K562 (cell line): ENCODE results near the gene COMMD1. TPM values are rescaled to one million over a fixed set of nuclear protein-coding genes. Genes with fewer than 3 reads are reported as not detected.
A peak's percentile ranks its signal among the peaks of the same experiment; 100 is the strongest.

Experiments
- CBFA2T3 ChIP-seq: fragments of 450-650 bp; IDR thresholded peaks from 2 replicates; pipeline ENCODE4 v1.6.1; 2017
- CEBPG ChIP-seq, 3 experiments: fragments of 200-800 bp in 1 of 3; sonication (Bioruptor generic) in 1 of 3; sonication (generic) in 1 of 3; formaldehyde crosslinking in 1 of 3; IDR thresholded peaks in 2 of 3; conservative IDR thresholded peaks in 1 of 3; 2 replicates each; pipeline versions ENCODE4 v1.6.1 to v1.8.0; 2016 to 2022; ENCODE audit warnings: missing compliant biosample characterization in 2 of 3, missing genetic modification characterization in 2 of 3, mild to moderate bottlenecking in 1 of 3, missing genetic modification reagents in 1 of 3
- CREB1 ChIP-seq, 2 experiments: sonication (generic) in 1 of 2; formaldehyde crosslinking in 1 of 2; IDR thresholded peaks; 2 replicates each; pipeline versions ENCODE4 v1.6.1 to v1.8.0; 2012 to 2022; ENCODE audit warnings: inconsistent platforms in 1 of 2, mild to moderate bottlenecking in 1 of 2, missing genetic modification reagents in 1 of 2, moderate library complexity in 1 of 2
- E2F3 ChIP-seq: fragments of 250-450 bp; sonication (Bioruptor Pico); IDR thresholded peaks from 2 replicates; pipeline ENCODE4 v1.4.0; 2020; ENCODE audit warnings: mild to moderate bottlenecking
- EP300 ChIP-seq: IDR thresholded peaks from 2 replicates; pipeline ENCODE4 v1.6.1; 2012; ENCODE audit warnings: low read length, improper control_type of control experiment
- HNRNPLL ChIP-seq: fragments of 200-400 bp; formaldehyde crosslinking; IDR thresholded peaks from 2 replicates; pipeline ENCODE4 v1.6.1; 2017; ENCODE audit warnings: low read length, low read depth, mild to moderate bottlenecking; ENCODE audit not compliant: poor library complexity, severe bottlenecking
- KDM2B ChIP-seq: fragments of 250-450 bp; sonication (Bioruptor Pico); IDR thresholded peaks from 2 replicates; pipeline ENCODE4 v1.8.0; 2021; ENCODE audit warnings: mild to moderate bottlenecking, moderate library complexity
- KHSRP ChIP-seq: fragments of 450-650 bp; IDR thresholded peaks from 2 replicates; pipeline ENCODE4 v1.6.1; 2017
- MTA2 ChIP-seq: fragments of 450-650 bp; IDR thresholded peaks from 2 replicates; pipeline ENCODE4 v1.6.1; 2016; ENCODE audit warnings: low read depth
- NONO ChIP-seq, 2 experiments: fragments of 200-400 bp in 1 of 2; fragments of 450-650 bp in 1 of 2; formaldehyde crosslinking in 1 of 2; IDR thresholded peaks; 2 replicates each; pipeline ENCODE4 v1.6.1; 2017; ENCODE audit warnings: low read depth in 2 of 2, mild to moderate bottlenecking in 2 of 2, moderate library complexity in 2 of 2, low read length in 1 of 2
- POLR2AphosphoS5 ChIP-seq: IDR thresholded peaks from 2 replicates; pipeline ENCODE4 v1.6.1; 2011; ENCODE audit warnings: mild to moderate bottlenecking, low read depth, low read length, moderate library complexity; ENCODE audit not compliant: control insufficient read depth, insufficient read depth
- RAD21 ChIP-seq, 2 experiments: fragments of 250-450 bp in 1 of 2; fragments of 450-650 bp in 1 of 2; sonication (Bioruptor Pico) in 1 of 2; formaldehyde crosslinking in 1 of 2; IDR thresholded peaks in 1 of 2; conservative IDR thresholded peaks in 1 of 2; 2 replicates each; pipeline versions ENCODE4 v1.4.0 to v1.8.0; 2020 to 2022; ENCODE audit warnings: mild to moderate bottlenecking in 2 of 2, moderate library complexity in 1 of 2
- RBM17 ChIP-seq: fragments of 200-400 bp; formaldehyde crosslinking; IDR thresholded peaks from 2 replicates; pipeline ENCODE4 v1.6.1; 2017; ENCODE audit warnings: low read depth, mild to moderate bottlenecking, low read length, borderline replicate concordance
- ZNF121 ChIP-seq: sonication (generic); formaldehyde crosslinking; conservative IDR thresholded peaks from 2 replicates; pipeline ENCODE4 v1.8.0; 2022; ENCODE audit warnings: missing genetic modification reagents
- ZNF586 ChIP-seq: fragments of 450-650 bp; formaldehyde crosslinking; conservative IDR thresholded peaks from 2 replicates; pipeline ENCODE4 v1.4.0; 2020; ENCODE audit warnings: mild to moderate bottlenecking, moderate library complexity
- polyA plus RNA-seq, 8 experiments: library from polyadenylated mRNA; depleted of rRNA in 4 of 8; stranded (reverse) in 5 of 8; unstranded in 3 of 8; fragments of >200 nt; fragmentation: Nextera tagmentation in 2 of 8; fragmentation: Illumina TruSeq in 1 of 8; extraction: Ambion mirVana in 2 of 8; extraction: Trizol in 1 of 8; gene quantifications; 2 replicates each; pipeline versions ENCODE4 v1.2.1 to v1.2.3, GENCODE V29; 2011 to 2014; ENCODE audit warnings: inconsistent platforms in 1 of 8, missing spikeins in 1 of 8
- total RNA-seq, 7 experiments: library from RNA; depleted of rRNA in 6 of 7; stranded (reverse); fragments of >200 nt in 6 of 7; fragmentation: Illumina TruSeq in 2 of 7; extraction: Trizol in 2 of 7; gene quantifications; 2 replicates each; pipeline versions ENCODE4 v1.2.1 to v1.2.3, GENCODE V29; 2011 to 2021; ENCODE audit warnings: low replicate concordance in 1 of 7
- TF ChIP-seq, protein P1 (sequence below): fragments of 200-800 bp; sonication (Bioruptor generic); IDR thresholded peaks from 2 replicates; pipeline ENCODE4 v1.6.1; 2017; ENCODE audit warnings: missing genetic modification characterization, missing compliant biosample characterization
- TF ChIP-seq, protein P2 (sequence below): fragments of 450-650 bp; formaldehyde crosslinking; IDR thresholded peaks from 2 replicates; pipeline ENCODE4 v1.4.0; 2022; ENCODE audit warnings: mild to moderate bottlenecking, moderate library complexity
- TF ChIP-seq, protein P3 (sequence below): fragments of 150-350 bp; IDR thresholded peaks from 2 replicates; pipeline ENCODE4 v1.6.1; 2014; ENCODE audit warnings: low read depth, mild to moderate bottlenecking, low read length, borderline replicate concordance
- TF ChIP-seq, protein P4 (sequence below), 2 experiments: fragments of 450-650 bp in 1 of 2; sonication (generic) in 1 of 2; formaldehyde crosslinking in 1 of 2; IDR thresholded peaks in 1 of 2; conservative IDR thresholded peaks in 1 of 2; 2 replicates each; pipeline versions ENCODE4 v1.6.1 to v1.8.1; 2016 to 2023; ENCODE audit warnings: mild to moderate bottlenecking in 2 of 2, moderate library complexity in 2 of 2, inconsistent platforms in 1 of 2, missing genetic modification reagents in 1 of 2

The COMMD1 gene
- total and polyA plus RNA-seq, 9 of the 15 experiments (the other 6 are each of a cell fraction or from before 2014, with no cell fraction given): 14.4 to 77.0 (median 21.4) TPM

DNA sequence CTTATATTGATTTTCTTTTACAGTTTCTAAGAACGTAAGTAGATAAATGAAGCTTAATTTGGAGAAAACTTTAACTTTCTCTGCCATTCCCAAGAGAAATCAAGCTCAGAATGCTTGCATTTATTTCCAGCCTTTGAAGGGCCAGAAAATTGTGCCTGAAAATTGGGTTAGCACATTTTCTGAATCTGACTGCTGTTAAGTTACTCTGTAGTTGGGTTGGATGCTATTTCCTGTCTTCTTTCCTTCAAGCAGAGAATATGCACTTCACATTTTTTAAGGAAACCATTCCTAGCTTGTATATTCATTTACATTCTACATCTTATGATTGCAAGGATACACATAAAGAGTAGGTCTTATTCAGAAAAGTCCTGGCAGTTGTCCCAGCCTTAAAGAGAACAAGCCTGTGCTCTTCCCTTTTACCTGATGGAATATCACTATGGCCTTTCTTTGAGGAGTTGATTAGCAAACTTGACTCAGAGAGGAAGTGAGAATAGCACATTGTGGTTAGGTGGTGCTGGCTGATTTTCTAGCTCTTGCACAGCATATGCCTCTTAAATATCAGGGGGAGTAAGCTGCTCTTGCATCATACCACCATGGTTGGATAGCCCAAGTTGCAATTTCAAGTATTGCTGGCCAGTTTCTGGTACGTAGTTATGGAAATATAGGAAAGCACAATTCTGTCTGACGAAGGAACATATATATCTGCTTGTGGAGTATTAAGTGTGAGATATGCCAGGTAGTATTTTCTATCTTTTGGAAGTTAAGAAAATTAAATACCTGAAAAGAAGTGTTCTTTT is 133.7 kb downstream of the COMMD1 start (continued):
- TF ChIP-seq, protein P1, sequence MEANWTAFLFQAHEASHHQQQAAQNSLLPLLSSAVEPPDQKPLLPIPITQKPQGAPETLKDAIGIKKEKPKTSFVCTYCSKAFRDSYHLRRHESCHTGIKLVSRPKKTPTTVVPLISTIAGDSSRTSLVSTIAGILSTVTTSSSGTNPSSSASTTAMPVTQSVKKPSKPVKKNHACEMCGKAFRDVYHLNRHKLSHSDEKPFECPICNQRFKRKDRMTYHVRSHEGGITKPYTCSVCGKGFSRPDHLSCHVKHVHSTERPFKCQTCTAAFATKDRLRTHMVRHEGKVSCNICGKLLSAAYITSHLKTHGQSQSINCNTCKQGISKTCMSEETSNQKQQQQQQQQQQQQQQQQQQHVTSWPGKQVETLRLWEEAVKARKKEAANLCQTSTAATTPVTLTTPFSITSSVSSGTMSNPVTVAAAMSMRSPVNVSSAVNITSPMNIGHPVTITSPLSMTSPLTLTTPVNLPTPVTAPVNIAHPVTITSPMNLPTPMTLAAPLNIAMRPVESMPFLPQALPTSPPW (CRISPR knock-in tag): peak; percentile 45; the same call in 1 of the 2 replicates
- TF ChIP-seq ZNF121 (CRISPR knock-in tag): no peak
- TF ChIP-seq NONO (IDR thresholded peaks at IDR 0.05; ENCODE audit: low read depth in 2 of 2, low read length in 1 of 2): no peak
- TF ChIP-seq, protein P2, sequence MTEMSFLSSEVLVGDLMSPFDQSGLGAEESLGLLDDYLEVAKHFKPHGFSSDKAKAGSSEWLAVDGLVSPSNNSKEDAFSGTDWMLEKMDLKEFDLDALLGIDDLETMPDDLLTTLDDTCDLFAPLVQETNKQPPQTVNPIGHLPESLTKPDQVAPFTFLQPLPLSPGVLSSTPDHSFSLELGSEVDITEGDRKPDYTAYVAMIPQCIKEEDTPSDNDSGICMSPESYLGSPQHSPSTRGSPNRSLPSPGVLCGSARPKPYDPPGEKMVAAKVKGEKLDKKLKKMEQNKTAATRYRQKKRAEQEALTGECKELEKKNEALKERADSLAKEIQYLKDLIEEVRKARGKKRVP: peak; percentile 88
- no peak for TF ChIP-seq HNRNPLL
- TF ChIP-seq CEBPG (CRISPR knock-in tag; IDR thresholded peaks at IDR 0.05): peak; percentile 97
- peak; percentile 91 to 98 for TF ChIP-seq CEBPG (tag; conservative IDR thresholded peaks at IDR 0.05 in 1 of 2, IDR thresholded peaks at IDR 0.05 in 1 of 2)
- TF ChIP-seq POLR2AphosphoS5: no peak
- no peak for TF ChIP-seq MTA2
- no peak for TF ChIP-seq EP300
- TF ChIP-seq RBM17: no peak
- TF ChIP-seq RAD21 (CRISPR knock-in tag; conservative IDR thresholded peaks at IDR 0.05 in 1 of 2, IDR thresholded peaks at IDR 0.05 in 1 of 2): 0 out of 4 replicates have a peak, but pooled peaks of 1 of the 2 experiments have one; percentile 5
- TF ChIP-seq E2F3 (CRISPR knock-in tag): no peak
- no peak for TF ChIP-seq KDM2B (CRISPR knock-in tag)
- no peak for TF ChIP-seq ZNF586 (CRISPR knock-in tag)
- no peak for TF ChIP-seq KHSRP
- TF ChIP-seq, protein P3, sequence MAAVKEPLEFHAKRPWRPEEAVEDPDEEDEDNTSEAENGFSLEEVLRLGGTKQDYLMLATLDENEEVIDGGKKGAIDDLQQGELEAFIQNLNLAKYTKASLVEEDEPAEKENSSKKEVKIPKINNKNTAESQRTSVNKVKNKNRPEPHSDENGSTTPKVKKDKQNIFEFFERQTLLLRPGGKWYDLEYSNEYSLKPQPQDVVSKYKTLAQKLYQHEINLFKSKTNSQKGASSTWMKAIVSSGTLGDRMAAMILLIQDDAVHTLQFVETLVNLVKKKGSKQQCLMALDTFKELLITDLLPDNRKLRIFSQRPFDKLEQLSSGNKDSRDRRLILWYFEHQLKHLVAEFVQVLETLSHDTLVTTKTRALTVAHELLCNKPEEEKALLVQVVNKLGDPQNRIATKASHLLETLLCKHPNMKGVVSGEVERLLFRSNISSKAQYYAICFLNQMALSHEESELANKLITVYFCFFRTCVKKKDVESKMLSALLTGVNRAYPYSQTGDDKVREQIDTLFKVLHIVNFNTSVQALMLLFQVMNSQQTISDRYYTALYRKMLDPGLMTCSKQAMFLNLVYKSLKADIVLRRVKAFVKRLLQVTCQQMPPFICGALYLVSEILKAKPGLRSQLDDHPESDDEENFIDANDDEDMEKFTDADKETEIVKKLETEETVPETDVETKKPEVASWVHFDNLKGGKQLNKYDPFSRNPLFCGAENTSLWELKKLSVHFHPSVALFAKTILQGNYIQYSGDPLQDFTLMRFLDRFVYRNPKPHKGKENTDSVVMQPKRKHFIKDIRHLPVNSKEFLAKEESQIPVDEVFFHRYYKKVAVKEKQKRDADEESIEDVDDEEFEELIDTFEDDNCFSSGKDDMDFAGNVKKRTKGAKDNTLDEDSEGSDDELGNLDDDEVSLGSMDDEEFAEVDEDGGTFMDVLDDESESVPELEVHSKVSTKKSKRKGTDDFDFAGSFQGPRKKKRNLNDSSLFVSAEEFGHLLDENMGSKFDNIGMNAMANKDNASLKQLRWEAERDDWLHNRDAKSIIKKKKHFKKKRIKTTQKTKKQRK: no peak
- peak; percentile 18; the same call in 1 of the 2 replicates for TF ChIP-seq CBFA2T3
- TF ChIP-seq, protein P4, sequence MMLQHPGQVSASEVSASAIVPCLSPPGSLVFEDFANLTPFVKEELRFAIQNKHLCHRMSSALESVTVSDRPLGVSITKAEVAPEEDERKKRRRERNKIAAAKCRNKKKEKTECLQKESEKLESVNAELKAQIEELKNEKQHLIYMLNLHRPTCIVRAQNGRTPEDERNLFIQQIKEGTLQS (IDR thresholded peaks at IDR 0.05): peak; percentile 84
- TF ChIP-seq, protein P4 (CRISPR knock-in tag; conservative IDR thresholded peaks at IDR 0.05): no peak
- TF ChIP-seq CREB1 (IDR thresholded peaks at IDR 0.05): no peak
- TF ChIP-seq CREB1 (CRISPR knock-in tag; IDR thresholded peaks at IDR 0.05): no peak
